RPMI7951 (cell line): ENCODE data around the gene CHKB. TPM values are rescaled to one million over a fixed set of nuclear protein-coding genes. Genes with fewer than 3 reads are reported as not detected.

Experiments used
- DNase-seq: peaks from one replicate; pipeline ENCODE4 v3.0.0-alpha.2; 2012; ENCODE audit warnings: low read depth
- total RNA-seq: library from RNA; depleted of rRNA; stranded (reverse); fragments of >200 nt; shearing (Covaris generic); gene quantifications from 2 replicates; pipeline ENCODE4 v1.2.3, GENCODE V29; 2014

Gene CHKB
- total RNA-seq, 1 experiment from 2014 or later, result 26.1 TPM

DNA sequence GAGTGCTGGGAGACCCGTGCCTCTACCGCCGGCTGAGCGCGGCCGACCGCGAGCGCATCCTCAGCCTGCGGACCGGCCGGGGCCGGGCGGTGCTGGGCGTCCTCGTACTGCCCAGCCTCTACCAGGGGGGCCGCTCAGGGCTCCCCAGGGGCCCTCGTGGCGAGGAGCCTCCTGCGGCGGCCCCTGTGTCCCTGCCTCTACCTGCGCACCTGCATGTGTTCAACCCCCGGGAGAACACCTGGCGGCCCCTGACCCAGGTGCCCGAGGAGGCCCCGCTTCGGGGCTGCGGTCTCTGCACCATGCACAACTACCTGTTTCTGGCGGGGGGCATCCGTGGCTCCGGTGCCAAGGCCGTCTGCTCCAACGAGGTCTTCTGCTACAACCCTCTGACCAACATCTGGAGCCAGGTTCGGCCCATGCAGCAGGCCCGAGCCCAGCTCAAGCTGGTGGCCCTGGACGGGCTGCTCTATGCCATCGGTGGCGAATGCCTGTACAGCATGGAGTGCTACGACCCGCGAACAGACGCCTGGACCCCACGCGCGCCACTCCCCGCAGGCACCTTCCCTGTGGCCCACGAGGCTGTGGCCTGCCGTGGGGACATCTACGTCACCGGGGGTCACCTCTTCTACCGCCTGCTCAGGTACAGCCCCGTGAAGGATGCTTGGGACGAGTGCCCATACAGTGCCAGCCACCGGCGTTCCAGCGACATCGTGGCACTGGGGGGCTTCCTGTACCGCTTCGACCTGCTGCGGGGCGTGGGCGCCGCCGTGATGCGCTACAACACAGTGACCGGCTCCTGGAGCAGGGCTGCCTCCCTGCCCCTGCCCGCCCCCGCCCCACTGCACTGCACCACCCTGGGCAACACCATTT is 33.5 kb downstream of the CHKB start:
- DNase-seq, result no peak

- DNase-seq, result no peak
Observed at GRCh38 chr22:50548040-50548920, 34.4 kb downstream of the CHKB start.

GRCh38 chr22:50547263-50547985 is 35.2 kb downstream of the CHKB start:
- DNase-seq, result no peak

- DNase-seq, result no peak
Observed at GRCh38 chr22:50546326-50547262, 36.1 kb downstream of the CHKB start.

DNA sequence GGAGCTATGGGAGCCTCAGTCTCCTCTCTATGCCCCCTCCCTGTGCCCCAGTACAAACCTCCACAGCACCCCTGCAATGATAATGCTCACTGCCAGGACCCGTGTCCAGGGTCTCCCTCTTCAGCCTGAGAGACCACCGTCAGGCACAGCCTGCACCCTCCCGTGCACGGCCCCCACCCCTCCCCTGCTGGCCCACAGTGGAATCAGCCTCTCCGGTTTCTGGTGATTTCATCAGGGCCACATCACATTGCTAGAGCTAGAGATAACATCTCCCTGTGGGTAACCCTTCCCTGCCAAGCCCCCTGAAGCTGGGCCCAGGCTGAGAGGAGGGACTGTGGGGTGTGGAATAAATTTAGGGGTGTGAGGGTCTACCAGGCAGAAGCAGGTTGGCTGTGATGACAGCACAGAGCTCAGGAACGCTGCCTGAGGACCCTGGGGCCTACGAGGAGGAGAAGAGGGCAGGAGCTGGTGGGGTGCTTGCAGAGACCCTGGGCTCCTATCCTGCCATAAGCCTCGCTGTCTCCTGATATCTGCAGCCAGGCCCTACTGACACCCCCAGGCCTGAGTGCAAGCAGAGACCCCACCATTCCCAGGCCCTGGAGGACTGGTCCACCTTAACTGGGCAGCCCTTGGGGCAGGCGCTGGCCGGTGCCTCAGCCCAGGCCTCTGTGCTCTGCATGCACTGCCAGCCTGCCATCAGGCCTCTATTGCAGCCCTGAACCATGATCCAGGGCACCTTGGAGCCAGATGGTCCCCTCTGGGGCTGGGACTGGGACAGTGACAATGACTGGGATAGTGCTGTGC is 36.9 kb downstream of the CHKB start, which contains the start of gene KLHDC7B:
Gene KLHDC7B, plus strand, starts transcription at position 378 of the 804 bp plus-strand sequence. Its CDS starts 345 bp downstream, at position 723.
- DNase-seq, result no peak

DNA sequence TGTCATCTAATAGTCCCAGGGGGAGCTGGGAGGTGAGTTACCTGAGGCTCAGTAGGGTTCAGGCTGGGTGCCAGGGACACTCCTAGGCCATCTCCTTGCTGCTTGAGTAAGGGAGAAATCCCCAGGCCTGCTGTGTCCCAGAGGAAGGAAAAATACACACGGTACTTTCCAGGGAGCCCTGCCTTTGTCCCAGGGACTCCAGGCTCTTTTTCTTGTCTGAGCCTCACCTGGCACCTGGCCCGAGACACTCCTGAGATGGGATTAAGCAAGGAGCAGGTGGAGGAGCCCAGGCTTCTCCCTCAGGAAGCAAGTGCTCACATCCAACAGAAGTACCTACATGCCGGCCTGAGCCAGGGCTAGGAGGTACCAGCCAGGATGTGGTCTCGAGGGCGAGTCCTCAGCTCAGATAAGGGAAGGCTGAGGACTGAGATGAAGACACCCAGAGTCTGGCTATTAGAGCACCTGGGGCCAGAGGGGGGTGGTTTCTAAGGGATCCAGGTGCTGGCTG is 37.8 kb downstream of the CHKB start:
- DNase-seq, result no peak

GRCh38 chr22:50544078-50544745 is 38.4 kb downstream of the CHKB start:
- peak; percentile 33 for DNase-seq

- peak; percentile 92 for DNase-seq
Observed at GRCh38 chr22:50542416-50542927, 40.2 kb downstream of the CHKB start.

DNA sequence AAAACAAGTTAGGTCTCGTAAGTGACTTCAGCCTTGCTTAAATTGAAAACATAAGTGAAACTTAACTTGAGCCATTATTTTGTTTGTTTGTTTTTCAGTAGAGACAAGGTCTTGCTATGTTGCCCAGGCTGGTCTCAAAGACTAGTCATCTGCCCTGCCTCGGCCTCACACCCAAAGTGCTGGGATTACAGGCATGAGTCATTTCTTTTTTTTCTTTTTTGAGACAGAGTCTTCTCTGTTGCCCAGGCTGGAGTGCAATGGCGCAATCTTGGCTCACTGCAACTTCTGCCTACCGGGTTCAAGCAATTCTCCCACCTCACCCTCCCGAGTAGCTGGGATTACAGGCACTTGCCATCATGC is 41.0 kb downstream of the CHKB start:
- peak; percentile 87 for DNase-seq

GRCh38 chr22:50540381-50540780 is 42.3 kb downstream of the CHKB start:
- no peak for DNase-seq

DNA sequence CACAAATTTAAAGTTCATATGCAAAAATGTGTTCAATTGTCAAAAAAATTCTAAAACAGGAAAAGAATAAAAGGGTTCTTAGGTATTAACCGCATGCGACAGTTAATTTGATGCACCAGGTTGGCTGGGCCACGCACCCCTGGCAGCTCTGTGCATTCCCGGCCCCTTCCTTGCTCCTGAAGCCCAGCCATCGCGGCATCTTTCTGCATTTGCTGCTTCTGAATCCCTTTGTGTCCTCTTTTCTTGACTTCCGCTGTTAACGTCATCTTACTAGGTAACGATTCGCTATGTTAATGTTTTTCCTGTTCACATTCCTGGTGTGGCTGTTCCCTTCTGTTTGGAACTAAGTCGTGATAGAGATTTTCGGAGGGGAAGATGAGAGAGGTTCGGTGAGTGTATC is 44.9 kb downstream of the CHKB start:
- DNase-seq, result no peak

GRCh38 chr22:50536226-50536625 is 46.4 kb downstream of the CHKB start:
- DNase-seq, result no peak

- no peak for DNase-seq
Observed at GRCh38 chr22:50535113-50535512, 47.5 kb downstream of the CHKB start.

DNA sequence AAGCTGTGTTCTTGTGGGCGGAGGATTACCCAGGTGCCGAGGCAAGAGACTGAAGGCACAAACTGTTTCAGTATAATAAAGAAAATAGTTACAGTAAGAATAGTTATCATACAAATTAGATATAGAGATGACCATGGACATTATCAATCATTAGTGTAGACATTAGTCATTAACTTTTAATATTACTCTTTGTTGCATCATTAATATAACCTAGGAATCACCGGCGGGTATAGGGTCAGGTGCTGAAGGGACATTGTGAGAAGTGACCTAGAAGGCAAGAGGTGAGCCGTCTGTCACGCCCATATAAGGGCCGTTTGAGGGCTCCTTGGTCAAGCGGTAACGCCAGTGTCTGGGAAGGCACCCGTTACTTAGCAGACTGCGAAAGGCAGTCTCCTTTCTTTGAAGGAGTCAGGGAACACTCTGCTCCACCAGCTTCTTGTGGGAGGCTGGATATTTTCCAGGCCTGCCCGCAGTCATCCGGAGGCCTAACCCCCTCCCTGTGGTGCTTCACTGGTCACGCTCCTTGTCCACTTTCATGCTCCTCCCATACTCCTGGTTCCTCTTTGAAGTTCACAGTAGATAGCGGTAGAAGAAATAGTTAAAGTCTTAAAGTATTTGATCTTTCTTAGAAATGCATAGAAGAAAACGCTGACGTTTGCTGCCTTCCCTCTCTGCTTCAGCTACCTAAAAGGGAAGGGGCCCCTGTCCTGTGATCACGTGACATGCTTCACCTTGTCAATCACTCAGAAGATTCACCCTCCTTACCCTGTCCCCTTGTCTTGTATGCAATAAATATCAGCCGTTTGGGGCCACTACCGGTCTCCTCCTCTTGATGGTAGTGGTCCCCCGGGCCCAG is 48.6 kb downstream of the CHKB start:
- peak; percentile 83 for DNase-seq

DNA sequence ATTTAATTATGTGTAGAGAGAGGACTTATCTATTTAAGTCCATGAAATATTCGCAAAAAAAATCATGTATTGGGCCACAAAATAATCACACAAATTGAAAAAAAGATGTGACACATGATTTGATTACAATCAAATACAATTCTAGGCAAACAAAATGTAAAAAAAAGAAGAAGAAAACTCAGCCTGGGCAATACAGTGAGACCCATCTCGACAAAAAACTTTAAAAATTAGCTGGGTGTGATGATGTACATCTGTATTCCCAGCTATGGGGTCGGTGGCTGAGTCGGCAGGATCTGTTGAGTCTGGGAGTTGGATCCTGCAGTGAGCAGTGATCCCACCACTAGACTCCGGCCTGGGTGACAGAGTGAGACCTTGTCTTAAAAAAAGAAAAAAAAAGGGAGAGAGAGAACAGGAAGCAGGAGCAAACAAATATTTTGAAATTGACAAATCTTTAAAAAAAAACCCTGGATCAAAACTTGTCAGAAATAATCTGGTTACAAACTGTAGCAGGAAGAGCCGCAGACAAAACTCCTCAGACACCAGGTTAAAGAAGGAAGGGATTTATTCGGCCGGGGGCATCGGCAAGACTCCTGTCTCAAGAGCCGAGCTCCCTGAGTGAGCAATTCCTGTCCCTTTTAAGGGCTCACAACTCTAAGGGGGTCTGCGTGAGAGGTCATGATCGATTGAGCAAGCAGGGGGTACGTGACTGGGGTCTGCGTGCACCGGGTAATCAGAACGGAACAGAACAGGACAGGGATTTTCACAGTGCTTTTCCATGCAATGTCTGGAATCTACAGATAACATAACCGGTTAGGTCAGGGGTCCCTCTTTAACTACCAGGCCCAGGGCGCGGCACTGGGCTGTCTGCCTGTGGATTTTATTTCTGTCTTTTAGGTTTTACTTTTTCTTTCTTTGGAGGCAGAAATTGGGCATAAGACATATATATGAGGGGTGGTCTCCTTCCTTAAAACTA is 49.5 kb downstream of the CHKB start:
- DNase-seq, result no peak

DNA sequence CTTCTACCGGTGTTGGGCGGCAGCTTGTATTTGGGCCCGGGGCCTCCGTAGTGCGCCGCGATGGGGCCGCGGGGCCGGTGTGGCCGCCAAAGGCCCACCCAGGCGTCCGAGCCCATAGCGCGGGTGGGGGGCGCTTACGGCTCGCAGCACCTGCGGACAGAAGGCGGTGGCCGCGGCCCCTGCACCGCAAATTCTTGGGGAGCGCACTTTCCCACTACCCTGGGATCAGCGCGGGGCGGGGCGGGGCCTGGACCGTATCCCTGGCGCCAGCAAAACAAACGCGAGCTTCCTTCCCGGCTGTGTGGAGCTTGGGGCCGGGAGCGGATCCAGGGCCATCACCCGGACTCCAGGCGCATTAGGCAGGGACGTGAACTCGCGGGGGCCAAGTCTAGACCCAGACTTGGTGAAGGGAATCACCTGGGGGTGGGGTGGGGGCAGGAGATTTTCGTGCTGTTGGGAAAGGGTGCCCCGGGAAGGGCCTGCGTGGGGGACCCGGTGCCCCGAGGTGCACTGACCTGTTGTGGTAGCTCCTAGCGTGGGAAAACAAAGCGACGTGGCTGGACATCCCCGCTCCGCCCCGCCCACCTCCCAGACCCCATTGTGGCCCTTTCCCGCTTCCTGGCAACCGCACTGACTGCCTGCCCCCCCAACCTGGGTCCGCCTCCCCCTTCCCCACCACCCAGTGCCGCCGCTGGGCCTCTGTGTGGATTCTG is 50.5 kb downstream of the CHKB start:
- DNase-seq, result peak; percentile 72
